GM12892 (cell line): ENCODE measurements around the gene RUNDC3A.

Source experiments
- POLR2A ChIP-seq: IDR thresholded peaks from 2 replicates; pipeline ENCODE4 v1.6.1; 2011; ENCODE audit warnings: low read depth, low read length, control low read depth
- POLR2AphosphoS5 ChIP-seq: IDR thresholded peaks from 2 replicates; pipeline ENCODE4 v1.6.1; 2011; ENCODE audit warnings: low read depth, low read length, control low read depth

DNA sequence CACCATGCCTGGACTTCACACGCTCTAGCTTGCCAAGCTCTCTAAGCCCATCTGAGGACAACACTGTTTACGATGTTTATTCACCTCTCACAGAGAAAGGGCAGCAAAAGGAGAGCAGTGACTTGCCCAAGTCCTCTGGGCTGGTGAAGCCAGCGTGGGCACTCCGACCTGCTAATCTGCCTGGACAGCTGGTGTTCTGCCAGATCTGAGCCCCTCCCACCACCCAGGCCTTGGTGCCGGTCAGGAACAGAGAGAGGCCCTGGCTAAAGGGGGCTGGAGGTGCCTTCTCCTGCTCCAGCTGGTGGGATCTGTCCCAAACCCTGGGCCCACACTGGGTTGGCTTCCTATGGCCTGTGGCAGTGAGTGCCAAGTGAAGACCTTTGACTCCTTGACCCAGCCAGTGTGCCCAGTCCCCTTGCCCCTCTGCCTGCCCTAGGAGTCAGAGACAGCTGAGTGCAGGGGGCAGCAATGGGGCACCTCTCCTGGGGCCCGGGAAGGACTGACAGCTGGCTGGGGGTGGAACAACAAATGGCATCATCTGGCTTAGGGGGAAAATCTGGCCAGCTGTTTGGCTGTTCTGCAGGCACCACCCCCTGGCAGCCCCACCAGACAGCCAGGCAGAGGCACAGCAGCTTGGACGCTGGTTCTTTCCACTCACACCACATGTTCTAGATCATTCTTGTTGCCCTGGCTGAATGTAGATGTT is 38.7 kb upstream of the RUNDC3A start:
- TF ChIP-seq POLR2AphosphoS5 (no peak), POLR2A (no peak)
